Measurements from ENCODE around the gene CPXM1.

DNA sequence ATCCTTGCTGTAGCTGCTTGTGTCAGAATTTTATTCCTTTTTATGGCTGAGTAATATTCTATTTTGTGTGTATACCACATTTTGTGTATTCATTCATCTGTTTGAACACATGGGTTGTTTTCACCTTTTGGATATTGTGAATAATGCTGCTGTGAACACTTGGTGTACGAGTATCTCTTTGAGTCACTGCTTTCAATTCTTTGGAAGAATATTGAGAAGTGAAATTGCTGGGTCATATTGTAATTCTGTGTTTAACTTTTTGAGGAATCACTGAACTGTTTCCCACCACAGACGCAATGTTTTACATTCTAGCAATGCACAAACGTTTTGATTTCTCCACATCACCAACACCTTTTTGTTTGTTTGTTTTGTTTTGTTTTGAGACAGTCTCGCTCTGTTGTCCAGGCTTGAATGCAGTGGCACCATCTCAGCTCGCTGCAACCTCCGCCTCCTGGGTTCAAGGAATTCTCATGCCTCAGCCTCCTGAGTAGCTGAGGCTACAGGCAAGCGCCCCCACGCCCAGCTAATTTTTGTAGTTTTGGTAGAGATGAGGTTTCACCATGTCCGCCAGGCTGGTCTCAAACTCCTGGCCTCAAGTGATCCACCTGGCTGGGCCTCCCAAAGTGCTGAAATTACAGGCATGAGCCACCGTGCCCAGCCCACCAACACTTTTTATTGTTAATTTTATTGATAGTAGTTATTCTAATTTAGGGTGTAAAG lies 21.7 kb downstream of the CPXM1 start:
- TF ChIP-seq EZH2phosphoT487 (IDR thresholded peaks at IDR 0.05; ENCODE audit: borderline replicate concordance), result no peak
- TF ChIP-seq, protein P1, sequence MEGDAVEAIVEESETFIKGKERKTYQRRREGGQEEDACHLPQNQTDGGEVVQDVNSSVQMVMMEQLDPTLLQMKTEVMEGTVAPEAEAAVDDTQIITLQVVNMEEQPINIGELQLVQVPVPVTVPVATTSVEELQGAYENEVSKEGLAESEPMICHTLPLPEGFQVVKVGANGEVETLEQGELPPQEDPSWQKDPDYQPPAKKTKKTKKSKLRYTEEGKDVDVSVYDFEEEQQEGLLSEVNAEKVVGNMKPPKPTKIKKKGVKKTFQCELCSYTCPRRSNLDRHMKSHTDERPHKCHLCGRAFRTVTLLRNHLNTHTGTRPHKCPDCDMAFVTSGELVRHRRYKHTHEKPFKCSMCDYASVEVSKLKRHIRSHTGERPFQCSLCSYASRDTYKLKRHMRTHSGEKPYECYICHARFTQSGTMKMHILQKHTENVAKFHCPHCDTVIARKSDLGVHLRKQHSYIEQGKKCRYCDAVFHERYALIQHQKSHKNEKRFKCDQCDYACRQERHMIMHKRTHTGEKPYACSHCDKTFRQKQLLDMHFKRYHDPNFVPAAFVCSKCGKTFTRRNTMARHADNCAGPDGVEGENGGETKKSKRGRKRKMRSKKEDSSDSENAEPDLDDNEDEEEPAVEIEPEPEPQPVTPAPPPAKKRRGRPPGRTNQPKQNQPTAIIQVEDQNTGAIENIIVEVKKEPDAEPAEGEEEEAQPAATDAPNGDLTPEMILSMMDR (conservative IDR thresholded peaks at IDR 0.05; ENCODE audit: low read length), result no peak

Measured in Loucy (cell line).